Sigmoid colon (tissue), 4 donors: ENCODE data around the gene TM4SF1.

Experiments
- CTCF ChIP-seq, 4 experiments: fragments of 450-650 bp in 3 of 4; fragments of 200-600 bp in 1 of 4; IDR thresholded peaks; one replicate each; pipeline ENCODE4 v1.5.1; 2016 to 2019; ENCODE audit warnings: antibody characterized with exemption in 4 of 4, mild to moderate bottlenecking in 3 of 4, moderate library complexity in 2 of 4
- POLR2AphosphoS5 ChIP-seq, 4 donors: sonication (generic); formaldehyde crosslinking; IDR thresholded peaks; one replicate each; pipeline ENCODE4 v1.6.1; 2017; ENCODE audit warnings: antibody characterized with exemption in 4 of 4

GRCh38 chr3:149321136-149321535, 56.3 kb downstream of the TM4SF1 start:
- TF ChIP-seq POLR2AphosphoS5 (IDR thresholded peaks at IDR 0.05) (no peak), CTCF (IDR thresholded peaks at IDR 0.05) (no peak)
